Activated CD4-positive, CD25-positive, alpha-beta regulatory T cell treated with anti-CD3 and anti-CD28 coated beads, Interleukin-2, amount 50 U/mL, for 72 hours (primary cell): ENCODE results near the gene KIF1A.

Experiments
- DNase-seq: peaks from one replicate; pipeline ENCODE4 v3.0.0; 2021

Gene KIF1A

DNA sequence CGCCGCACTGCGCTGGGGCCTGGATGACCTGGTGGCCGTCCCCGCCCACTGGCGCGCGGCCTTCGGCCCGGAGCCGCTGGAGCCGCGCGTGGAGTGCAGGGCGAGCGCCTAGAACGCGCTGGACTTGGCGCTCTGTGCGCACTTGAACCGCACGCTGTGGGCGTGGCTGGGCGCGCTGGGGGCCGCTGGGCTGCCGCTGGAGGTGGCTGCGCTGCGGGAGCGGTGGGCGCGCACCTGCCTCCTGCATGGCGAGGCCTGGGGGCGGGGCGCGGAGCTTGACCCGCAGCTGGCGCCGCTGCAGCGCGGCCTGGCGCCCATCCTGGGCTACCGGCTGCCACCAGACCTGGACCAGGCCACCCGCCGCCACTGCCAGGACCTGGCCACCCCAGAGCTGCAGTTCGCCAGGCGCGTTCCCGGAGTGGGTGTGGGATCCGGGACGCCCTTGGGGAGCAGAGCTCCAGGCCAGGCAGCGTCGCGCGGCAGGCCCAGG, 147.3 kb downstream of the KIF1A start:
- DNase-seq: no peak

DNA sequence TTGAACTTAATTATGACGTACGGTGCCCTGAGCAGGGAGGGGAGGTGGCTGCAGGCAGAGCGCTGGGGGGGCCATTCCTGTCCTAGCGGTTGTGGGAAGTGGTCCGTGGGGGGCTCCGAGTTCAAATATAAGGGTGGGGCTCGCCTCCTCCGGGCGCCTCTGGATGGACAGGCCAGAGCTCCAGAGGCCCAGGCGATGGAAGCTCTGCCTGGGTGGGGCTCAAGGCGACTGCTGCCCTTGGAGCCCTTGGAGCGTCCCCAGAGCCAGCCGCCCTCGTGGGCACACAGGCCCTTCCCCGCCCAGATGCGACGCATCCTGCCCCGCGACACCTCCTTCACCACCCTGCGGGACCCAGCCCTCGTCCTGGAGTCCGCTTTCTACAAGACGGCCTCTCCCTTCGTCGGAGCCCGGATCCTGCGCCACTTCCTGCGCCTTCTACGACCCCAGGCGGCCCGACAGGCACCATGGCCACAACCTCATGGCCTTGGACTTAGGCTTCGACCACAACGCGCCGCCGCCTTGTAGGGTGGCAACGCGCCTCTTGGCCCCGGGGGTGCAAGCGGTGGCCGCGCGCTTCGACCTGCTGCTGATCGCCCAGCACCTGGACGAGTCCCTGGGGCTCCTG, 147.8 kb downstream of the KIF1A start:
- no peak for DNase-seq

DNA sequence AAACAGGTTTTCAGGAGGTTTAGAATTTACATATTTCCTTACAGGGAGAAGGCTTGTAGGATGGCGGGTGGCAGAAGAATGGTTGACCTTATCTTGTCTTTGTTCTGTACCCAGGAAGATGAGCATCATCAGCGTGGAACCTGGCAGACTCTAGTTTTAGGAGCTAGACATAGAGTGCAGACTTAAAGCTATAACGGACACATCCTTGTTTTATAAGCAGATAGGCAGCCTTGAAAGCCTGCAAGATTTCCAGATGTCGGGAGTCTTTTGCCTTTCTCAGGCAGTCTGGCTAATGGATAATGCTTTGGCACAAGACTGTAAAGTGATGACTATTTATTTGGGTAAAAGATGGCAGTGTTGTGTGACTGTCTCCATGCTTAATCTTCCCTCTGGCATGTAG, 149.1 kb downstream of the KIF1A start:
- DNase-seq: no peak

GRCh38 chr2:240670402-240670801, 149.6 kb downstream of the KIF1A start:
- DNase-seq: no peak

DNA sequence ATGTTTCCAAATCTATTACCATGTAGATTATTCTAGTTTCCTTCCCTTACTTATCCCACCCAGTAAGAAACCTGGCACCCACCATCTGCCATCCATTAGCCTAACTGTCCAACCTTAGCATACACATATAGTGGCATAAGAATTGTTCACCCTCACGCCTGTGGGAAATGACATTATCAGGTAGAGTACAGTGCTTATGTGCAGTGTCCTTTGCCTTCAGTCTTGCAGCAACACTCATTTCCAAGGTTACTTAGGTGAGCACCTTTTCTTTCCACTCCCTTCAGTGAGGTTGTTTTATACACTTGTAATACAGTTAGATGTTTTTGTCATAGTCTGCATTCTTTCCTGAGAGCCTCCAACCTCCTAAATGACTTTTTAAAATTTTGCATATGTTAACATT, 155.4 kb downstream of the KIF1A start:
- no peak for DNase-seq
